Left lung (tissue), 10 donors: ENCODE data around the gene SYP. TPM values are rescaled to one million over a fixed set of nuclear protein-coding genes. Genes with fewer than 3 reads are reported as not detected.

Experiments used
- ATAC-seq: fragments of 200-7000 bp; cut with Tn5 transposase; one replicate; pipeline ENCODE4 v1.9.1; 2020; ENCODE audit warnings: moderate library complexity
- DNase-seq, 4 donors: peaks; one replicate each; pipeline ENCODE4 v3.0.0-alpha.2; 2013 to 2020
- H3K27ac ChIP-seq, 2 donors: fragments of 200-600 bp; sonication (generic) in 1 of 2; one replicate each; pipeline versions ENCODE4 v1.5.0 to v1.8.0; 2020 to 2021
- H3K27me3 ChIP-seq, 2 donors: fragments of 200-600 bp; sonication (generic) in 1 of 2; one replicate each; pipeline versions ENCODE4 v1.5.0 to v1.8.0; 2020 to 2021
- H3K36me3 ChIP-seq, 2 donors: fragments of 200-600 bp; sonication (generic) in 1 of 2; one replicate each; pipeline versions ENCODE4 v1.5.0 to v1.8.0; 2020 to 2021
- H3K4me1 ChIP-seq, 2 donors: fragments of 200-600 bp; one replicate each; pipeline ENCODE4 v1.8.0; 2021
- H3K4me3 ChIP-seq, 2 donors: fragments of 200-600 bp; sonication (generic) in 1 of 2; one replicate each; pipeline versions ENCODE4 v1.5.0 to v1.8.0; 2020 to 2021; ENCODE audit warnings: mild to moderate bottlenecking in 1 of 2
- H3K9me3 ChIP-seq, 2 donors: fragments of 200-600 bp; sonication (generic) in 1 of 2; one replicate each; pipeline versions ENCODE4 v1.5.0 to v1.8.0; 2020 to 2021
- CTCF ChIP-seq, 2 donors: fragments of 200-600 bp; sonication (generic) in 1 of 2; IDR thresholded peaks; one replicate each; pipeline versions ENCODE4 v1.5.0 to v1.8.0; 2021; ENCODE audit warnings: antibody characterized with exemption in 2 of 2
- intact Hi-C, 2 donors: fragments of 100-400 bp; cut with DNase I; formaldehyde crosslinking; loops; one replicate each; pipeline versions ENCODE4 v1.11.2 to v1.14.2; 2022
- polyA plus RNA-seq, 6 donors: library from polyadenylated mRNA; unstranded; fragments of 120-200 nt; gene quantifications; one replicate each; pipeline ENCODE4 v1.2.1, GENCODE V29; 2013; ENCODE audit not compliant: insufficient read length in 6 of 6
- total RNA-seq, 2 donors: library from RNA; stranded (reverse); fragmentation: NEBNext Ultra II Directional; extraction: Animal tissue kit (Norgen Biotek cat#: 25700); gene quantifications; one replicate each; pipeline ENCODE4 v1.2.1, GENCODE V29; 2021
- donor health status: DM: no; HTN: yes; CAD: no.
- donor health status: DM: no; HTN: no; CAD: no.

SYP gene
- total and polyA plus RNA-seq, 8 donors = 2.1 to 4.2 (median 3.0) TPM

DNA sequence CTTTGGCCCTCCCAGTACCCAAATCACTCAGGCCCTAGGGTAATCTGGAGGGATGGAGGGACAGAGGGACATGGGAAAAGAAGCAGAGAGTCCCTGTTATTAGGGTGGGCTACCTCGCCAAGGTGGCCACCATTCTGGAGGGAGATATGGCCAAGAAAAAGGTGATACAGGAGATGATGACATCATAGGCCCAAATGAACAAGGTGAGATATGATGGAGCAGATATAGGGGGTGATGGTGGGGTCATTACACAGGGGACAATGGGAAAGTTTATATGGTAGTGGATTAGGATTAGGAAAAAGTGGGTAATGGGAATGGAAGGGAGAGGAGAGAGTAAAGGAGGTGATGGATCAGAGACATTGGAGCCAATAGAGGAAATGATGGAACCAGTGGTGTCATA, 12.9 kb upstream of the SYP start:
- no peaks in the 10 kb centered on the region for H3K4me1 ChIP-seq
- ATAC-seq = no peak
- H3K36me3 ChIP-seq = no peaks in the 10 kb centered on the region
- intact Hi-C loops = loop anchor here in 1 of 2 donors (2.0 kb wide), 1 partner anchor 74 kb away; no protein-coding TSS in a partner anchor
- no peak overlapping the region for H3K4me3 ChIP-seq
- H3K9me3 ChIP-seq = no peaks in the 10 kb centered on the region
- no peak overlapping the region for H3K27ac ChIP-seq
- no peak for TF ChIP-seq CTCF (IDR thresholded peaks at IDR 0.05)
- DNase-seq = no peak
- H3K27me3 ChIP-seq = no peaks in the 10 kb centered on the region

DNA sequence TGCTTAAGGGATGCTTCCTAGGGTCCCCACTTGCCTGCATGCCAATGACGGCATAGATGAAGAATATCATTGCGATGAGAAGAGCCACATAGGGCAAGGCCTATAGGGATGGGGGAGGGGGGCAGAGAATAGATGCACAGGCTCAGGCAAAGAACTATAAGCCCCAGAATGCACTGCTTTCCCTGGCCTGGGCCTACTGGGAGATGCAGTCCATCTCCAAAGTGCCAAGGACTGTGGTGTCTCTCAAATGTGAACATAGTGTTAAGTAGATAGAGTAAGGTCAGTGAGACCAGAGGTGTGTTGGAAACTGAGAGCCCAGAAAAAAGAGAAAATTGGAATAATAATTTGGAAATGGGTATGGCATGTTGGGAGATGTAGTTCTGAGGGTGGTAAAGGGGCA, 12.2 kb upstream of the SYP start:
- no peaks in the 10 kb centered on the region for H3K4me1 ChIP-seq
- no peaks in the 10 kb centered on the region for H3K36me3 ChIP-seq
- DNase-seq = no peak
- ATAC-seq = no peak
- no peak for TF ChIP-seq CTCF (IDR thresholded peaks at IDR 0.05)
- intact Hi-C loops = loop anchor here in 1 of 2 donors (2.0 kb wide), 1 partner anchor 73 kb away; no protein-coding TSS in a partner anchor
- no peak overlapping the region for H3K27ac ChIP-seq
- no peaks in the 10 kb centered on the region for H3K27me3 ChIP-seq
- H3K9me3 ChIP-seq = no peaks in the 10 kb centered on the region
- no peak overlapping the region for H3K4me3 ChIP-seq

GRCh38 chrX:49211074-49211473, 11.1 kb upstream of the SYP start:
- no peak for TF ChIP-seq CTCF (IDR thresholded peaks at IDR 0.05)
- Histone ChIP-seq H3K27me3 (no peaks in the 10 kb centered on the region), H3K36me3 (no peaks in the 10 kb centered on the region), H3K4me1 (no peaks in the 10 kb centered on the region), H3K27ac (no peak overlapping the region), H3K9me3 (no peaks in the 10 kb centered on the region), H3K4me3 (no peak overlapping the region)
- ATAC-seq = no peak
- intact Hi-C loops = no loop called here
- DNase-seq = no peak

- no peak for ATAC-seq
Observed at GRCh38 chrX:49210406-49210805, 10.4 kb upstream of the SYP start.

More at GRCh38 chrX:49210406-49210805, 10.4 kb upstream of the SYP start:
- Histone ChIP-seq H3K9me3 (no peaks in the 10 kb centered on the region), H3K4me3 (no peak overlapping the region), H3K27me3 (no peaks in the 10 kb centered on the region), H3K27ac (no peak overlapping the region), H3K4me1 (no peaks in the 10 kb centered on the region), H3K36me3 (no peaks in the 10 kb centered on the region)
- TF ChIP-seq CTCF (IDR thresholded peaks at IDR 0.05) = no peak
- intact Hi-C loops = no loop called here
- no peak for DNase-seq
